GM21367 (cell line): ENCODE data around the gene GNAL.

Experiments used
- ATAC-seq: cut with Tn5 transposase; IDR thresholded peaks from one replicate; pipeline ENCODE4 v1.9.1; 2021; ENCODE audit not compliant: unreplicated experiment

The GNAL gene

DNA sequence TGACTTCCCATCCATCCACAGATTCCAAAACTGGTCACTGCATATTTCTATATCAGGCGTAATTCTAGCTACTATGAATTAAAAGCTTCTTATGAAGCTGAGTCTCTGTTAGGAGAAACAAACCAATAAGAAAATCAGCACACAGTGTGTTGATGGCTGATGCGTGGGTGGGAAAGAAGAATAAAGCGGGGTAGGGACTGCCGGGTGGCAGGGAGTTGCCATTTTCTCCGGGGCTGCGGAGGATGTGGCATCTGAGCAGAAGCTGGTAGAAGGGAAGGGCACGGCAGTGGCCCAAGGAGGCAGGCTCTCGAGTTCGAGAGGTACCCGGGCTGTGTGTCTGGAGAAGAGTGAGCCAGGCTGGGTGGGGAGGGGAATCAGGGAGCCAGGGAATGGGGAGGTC is 113.5 kb downstream of the GNAL start:
- no peak for ATAC-seq

DNA sequence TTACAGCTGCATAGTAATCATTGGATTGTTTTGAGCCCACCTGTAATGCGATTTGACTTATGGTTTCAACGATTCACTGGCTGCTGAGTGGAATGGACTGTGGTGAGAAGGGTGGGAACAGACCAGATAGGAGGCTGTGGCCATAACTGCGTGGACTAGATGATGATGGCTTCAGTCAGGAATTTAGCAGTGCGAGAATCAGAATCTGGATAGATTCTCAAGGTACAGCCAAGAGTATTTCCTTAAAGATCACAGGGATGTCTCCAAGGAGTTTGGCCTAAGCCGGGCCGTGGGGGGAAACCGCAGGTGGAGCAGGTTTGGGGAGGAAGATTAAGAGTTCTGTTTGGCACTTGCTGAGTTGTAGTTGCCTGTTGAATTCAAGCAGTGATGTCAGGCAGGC is 118.2 kb downstream of the GNAL start:
- ATAC-seq = no peak

GRCh38 chr18:11808001-11808855 is 119.2 kb downstream of the GNAL start:
- no peak for ATAC-seq

DNA sequence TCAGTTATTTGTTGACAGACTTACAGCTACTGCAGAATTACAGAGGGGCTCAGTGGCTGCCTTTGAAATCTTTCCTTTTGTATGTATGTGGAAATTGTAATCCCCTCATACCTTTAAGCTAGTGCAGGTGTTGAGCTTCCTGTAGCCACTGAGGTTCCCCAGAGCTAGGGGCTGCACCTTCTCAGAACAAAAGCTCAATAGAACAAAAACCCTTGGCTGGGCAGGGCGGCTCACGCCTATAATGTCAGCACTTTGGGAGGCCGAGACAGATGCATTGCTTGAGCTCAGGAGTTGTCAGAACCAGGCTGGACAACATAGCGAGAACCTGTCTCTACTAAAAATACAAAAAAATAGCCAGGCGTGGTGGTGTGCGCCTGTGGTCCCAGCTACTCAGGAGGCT is 120.8 kb downstream of the GNAL start:
- ATAC-seq = no peak

DNA sequence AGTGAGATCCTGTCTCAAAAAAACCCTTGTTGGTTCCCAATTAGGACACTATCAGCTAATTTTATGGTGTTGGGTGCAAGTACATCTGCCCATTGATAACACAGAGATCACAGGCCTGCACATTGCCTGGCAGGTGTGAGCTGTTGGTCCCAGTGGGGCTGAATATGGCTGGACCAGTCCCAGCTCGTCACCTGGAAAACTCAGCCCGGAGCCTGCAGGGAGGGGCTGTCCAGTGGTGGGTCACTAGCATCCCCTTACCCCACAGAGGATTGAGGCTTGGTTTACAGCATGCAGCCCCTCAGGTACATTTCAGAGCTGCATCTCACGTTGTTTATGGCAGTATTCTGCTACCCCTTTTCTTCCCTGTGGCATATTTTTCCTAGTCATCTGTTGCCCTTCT is 121.3 kb downstream of the GNAL start:
- no peak for ATAC-seq

DNA sequence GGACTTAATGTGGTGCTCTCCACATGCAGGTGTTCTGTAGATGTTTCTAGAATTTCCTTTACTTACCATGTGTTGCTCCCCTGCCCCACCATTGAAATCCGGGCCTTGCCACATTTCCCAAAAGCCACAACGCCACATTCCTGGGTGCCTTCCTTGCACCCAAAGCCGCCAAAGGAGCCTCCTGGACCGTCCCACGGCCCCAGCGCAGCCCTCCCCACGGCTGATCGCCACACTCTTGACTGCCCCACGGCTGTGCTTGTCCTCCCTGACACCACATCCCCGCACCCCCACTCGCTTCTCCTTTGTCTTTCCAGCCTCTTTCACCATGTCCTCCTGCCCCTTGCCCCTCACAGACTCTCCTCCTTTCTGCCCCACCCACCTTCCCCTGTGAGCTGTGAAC is 121.9 kb downstream of the GNAL start:
- no peak for ATAC-seq

- ATAC-seq = no peak
These were observed 128.2 kb downstream of the GNAL start for GRCh38 chr18:11817229-11817628.

DNA sequence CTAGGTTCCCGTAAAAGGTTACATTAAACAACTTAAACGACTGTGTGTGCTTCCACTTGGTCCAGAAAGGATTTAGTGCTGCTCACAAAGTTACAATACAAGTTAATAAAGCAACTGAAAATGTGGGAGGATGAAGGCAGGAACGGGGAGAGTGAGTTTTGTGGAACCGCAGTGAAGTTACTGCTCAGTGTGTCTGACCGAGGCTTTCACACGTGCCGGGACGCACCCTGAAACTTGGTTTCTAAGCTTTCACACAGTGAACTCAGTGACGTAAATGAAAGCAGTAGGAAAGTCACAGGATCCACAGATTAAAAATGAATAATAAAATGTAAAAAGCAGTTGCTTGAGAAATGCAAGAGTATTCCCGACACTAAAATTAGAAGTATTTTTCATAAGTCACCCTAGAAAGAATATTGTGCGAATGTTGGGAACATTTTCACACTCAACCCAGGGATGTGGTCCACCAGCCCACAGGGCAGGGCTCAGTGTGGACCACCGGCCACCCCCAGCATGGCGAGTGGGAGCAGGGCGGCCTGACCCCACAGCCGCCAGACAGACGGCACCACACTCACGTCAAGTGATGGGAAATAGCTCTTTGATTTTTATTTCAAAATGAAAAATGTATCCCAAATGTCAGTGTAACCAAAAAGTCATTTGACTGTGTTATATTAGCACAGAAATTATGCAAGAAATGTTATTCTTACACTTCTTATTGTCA is 129.6 kb downstream of the GNAL start:
- no peak for ATAC-seq

DNA sequence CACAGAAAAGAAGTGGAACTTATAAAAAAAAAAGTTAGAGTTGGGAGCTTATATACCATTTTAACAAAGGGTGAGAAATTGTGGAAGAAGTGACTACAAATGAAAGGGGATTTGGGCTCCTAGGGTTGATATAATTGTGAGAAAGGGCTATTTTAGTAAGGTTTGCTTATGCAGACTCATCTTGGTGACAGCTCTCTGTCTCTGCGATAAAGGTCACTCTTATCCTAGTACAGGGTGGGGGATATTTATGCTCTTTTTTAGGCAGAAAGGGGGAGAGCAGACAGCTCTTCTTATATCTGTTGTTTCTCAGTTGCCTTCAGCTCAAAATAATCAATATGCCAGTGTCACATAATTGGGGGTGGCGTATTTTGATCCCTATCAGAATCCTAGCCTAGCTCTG is 130.9 kb downstream of the GNAL start:
- no peak for ATAC-seq

GRCh38 chr18:11820697-11821096 is 131.6 kb downstream of the GNAL start:
- ATAC-seq = no peak

DNA sequence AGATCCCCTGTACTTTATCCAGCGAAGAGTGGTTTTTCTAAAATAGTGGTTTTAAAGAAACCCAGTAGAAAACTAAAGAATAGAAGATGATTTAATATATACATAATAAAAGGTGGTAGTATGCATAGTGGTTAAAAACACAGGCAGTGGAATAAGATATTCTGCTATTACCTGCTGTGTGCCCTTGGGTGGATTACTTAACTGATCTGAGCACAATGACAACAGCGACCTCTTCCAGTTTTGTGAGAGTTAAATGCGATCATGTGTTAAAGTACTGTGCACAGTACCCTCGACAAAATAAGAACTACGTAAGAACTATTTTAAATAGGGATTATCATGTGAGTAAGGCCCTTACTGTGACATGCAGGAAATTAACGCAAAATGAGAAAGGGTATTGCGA is 132.1 kb downstream of the GNAL start:
- no peak for ATAC-seq

DNA sequence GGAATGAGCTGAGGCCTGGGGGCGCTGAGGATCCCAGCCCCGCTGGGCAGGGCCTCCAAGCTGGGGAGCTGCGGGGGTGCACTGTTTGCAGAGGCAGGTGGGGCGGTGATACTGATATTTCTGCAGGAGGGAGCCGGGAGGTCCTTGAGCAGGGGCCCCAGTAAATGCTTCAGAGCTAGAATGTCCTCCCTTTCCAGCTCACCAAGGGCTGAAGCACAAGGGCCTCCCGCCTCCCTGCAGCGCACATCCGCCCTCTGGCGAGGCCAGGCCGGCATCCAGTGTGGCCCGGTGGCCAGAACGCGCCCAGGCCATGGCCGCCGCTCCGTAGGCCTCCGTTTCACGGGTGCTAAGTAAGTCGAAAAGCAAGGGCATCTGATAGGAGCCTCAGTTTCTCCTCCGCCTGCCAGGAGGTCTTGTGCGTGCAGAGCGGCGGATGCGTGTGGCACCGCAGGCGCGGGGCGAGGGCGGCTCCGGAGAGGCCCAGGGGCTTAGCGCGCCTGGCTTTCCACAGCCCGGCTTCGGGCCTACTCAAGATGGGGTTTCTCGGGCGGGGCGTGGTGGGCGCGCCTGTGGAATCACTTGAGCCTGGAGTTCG is 132.7 kb downstream of the GNAL start:
- ATAC-seq = no peak

DNA sequence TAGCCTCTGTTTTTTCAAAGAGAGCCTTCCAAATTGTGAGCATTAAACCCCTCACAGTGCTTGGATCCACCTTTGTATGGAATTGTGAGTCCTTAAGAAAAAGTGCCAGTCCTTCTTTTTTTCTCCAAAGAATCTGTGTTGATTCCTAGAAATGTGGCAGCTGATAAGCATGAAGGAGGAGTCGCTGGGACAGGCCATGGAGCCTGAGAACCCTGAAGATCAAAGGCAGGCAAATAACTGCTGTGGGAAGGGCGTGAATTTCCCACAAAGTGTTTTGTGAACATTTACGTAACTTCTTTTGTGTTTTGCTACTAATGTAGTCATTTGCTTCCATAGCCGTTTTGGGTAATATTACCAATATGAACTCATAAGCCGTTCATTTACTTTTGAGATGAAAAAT is 134.5 kb downstream of the GNAL start:
- ATAC-seq = no peak

- ATAC-seq = no peak
These were observed 137.8 kb downstream of the GNAL start for GRCh38 chr18:11826836-11827235.

GRCh38 chr18:11828786-11829432 is 139.8 kb downstream of the GNAL start:
- no peak for ATAC-seq

GRCh38 chr18:11830585-11830984 is 141.5 kb downstream of the GNAL start:
- ATAC-seq = no peak

DNA sequence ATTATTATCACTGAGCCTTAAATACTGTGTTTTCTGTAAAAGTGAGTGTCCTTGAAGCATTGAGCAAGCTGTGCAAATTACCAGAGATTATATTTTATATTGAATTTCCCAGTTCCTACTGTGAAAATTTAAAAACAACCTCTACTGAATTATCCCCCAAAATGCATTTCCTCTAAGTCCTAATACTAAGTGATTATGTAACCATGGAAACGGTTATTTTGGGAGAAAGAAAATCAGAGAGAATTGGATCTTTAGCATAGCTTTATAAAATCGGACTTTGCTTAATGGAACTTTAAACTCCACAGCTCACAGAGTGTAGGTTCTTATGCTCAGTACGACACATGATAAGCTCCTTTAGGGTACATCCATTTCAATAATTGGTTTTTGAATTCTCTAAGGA is 142.9 kb downstream of the GNAL start:
- no peak for ATAC-seq

DNA sequence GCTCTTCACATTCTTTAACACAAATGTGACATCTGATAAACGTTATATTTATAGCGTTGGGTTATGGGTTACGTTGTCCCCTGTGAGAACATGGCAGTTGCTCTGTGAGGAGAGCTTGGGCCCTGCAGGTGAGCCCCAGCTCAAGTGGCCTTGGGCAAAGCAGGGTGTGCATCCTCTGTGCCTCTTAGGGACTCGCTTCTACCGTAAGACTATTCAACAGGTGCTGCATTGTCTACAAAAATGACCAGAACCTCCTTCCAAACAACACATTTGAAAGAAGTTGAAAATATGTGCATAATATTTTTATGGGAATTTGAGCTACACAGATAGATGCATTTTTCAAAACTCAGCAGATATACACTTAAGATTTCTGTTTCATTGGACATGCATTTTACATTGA is 145.7 kb downstream of the GNAL start:
- ATAC-seq = no peak

DNA sequence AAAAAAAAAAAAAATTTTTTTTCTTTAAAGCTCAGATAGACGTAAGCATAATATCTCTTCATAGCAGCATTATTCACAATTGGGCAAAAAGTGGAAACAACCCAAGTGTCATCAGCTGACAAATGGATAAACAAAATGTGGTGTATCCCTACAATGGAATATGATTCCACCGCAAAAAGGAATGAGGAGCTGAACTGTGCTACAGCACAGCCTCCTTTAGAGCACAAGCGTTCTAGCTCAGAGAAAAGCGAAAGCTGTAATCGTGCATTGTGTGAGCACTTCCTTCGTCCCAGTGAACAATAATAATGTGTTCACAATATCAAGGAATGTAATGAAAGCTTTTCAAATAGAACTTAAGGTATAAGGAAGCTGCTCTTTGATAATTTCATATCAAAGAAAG is 150.5 kb downstream of the GNAL start:
- no peak for ATAC-seq

DNA sequence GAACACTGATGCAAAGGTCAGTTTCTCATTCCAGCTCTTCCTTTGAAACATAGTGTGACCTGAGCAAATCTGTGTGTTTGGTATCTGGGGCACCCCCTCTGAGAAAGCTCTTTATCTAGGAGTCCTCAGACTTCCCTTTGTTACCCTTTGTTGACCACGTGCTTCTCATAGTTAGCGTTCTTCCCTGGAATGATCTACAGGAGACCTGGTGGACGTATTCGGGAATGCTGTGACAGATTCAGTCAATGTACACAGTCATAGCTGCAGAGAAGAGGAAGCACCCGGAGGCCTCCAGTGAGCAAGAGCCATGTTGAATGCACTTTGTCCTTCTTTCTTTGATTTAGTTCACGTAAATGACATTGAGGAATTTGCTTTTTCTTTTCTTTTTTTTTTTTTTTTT is 151.4 kb downstream of the GNAL start:
- no peak for ATAC-seq

GRCh38 chr18:11842562-11842961 is 153.5 kb downstream of the GNAL start:
- ATAC-seq = no peak

GRCh38 chr18:11844436-11844835 is 155.4 kb downstream of the GNAL start:
- ATAC-seq = no peak
